Skeletal muscle tissue (tissue), 4 donors: ENCODE measurements around the gene PLCB2. TPM values are rescaled to one million over a fixed set of nuclear protein-coding genes. Genes with fewer than 3 reads are reported as not detected.

Experiments used
- H3K27ac ChIP-seq: one replicate; pipeline ENCODE4 v1.7.0; 2013; ENCODE audit warnings: mild to moderate bottlenecking, low read depth, low read length, inconsistent platforms
- H3K27me3 ChIP-seq, 3 donors: one replicate each; pipeline ENCODE4 v1.7.0; 2013; ENCODE audit warnings: low read length in 3 of 3; ENCODE audit not compliant: control insufficient read depth in 3 of 3, insufficient read depth in 3 of 3
- H3K36me3 ChIP-seq, 3 donors: one replicate each; pipeline ENCODE4 v1.7.0; 2013; ENCODE audit warnings: low read length in 3 of 3; ENCODE audit not compliant: control insufficient read depth in 3 of 3, insufficient read depth in 3 of 3
- H3K4me1 ChIP-seq, 3 donors: one replicate each; pipeline ENCODE4 v1.7.0; 2013; ENCODE audit warnings: low read length in 3 of 3, mild to moderate bottlenecking in 3 of 3; ENCODE audit not compliant: control insufficient read depth in 3 of 3, insufficient read depth in 3 of 3
- H3K4me3 ChIP-seq, 3 donors: one replicate each; pipeline ENCODE4 v1.7.0; 2013; ENCODE audit warnings: low read length in 3 of 3
- H3K9ac ChIP-seq, 3 donors: one replicate each; pipeline ENCODE4 v1.7.0; 2013; ENCODE audit warnings: low read length in 3 of 3, mild to moderate bottlenecking in 3 of 3, moderate library complexity in 2 of 3, low read depth in 1 of 3
- H3K9me3 ChIP-seq, 3 donors: one replicate each; pipeline ENCODE4 v1.7.0; 2013; ENCODE audit warnings: low read length in 3 of 3; ENCODE audit not compliant: control insufficient read depth in 3 of 3
- total RNA-seq: library from RNA; depleted of rRNA; stranded (reverse); fragments of >200 nt; gene quantifications from one replicate; pipeline ENCODE4 v1.2.3, GENCODE V29; 2014
- donor health status: Osteomylitis.

PLCB2 gene
- total RNA-seq, 1 donor from 2014 or later, result 3.7 TPM

- Histone ChIP-seq H3K4me3 (peak overlapping the region in 1 of 3 donors; percentile 68), H3K27me3 (no peaks in the 10 kb centered on the region), H3K36me3 (peaks cover 0 to 6% (median 2%) of the 10 kb centered on the region in 3 donors), H3K9me3 (no peaks in the 10 kb centered on the region), H3K4me1 (peaks cover 22 to 55% (median 34%) of the 10 kb centered on the region in 3 donors), H3K9ac (peak overlapping the region in 1 of 3 donors; percentile 18), H3K27ac (no peak overlapping the region)
Measured at GRCh38 chr15:40325700-40326099, 18.0 kb upstream of the PLCB2 start.

- H3K27me3 ChIP-seq, result no peaks in the 10 kb centered on the region
- H3K36me3 ChIP-seq, result peaks cover 0 to 6% (median 2%) of the 10 kb centered on the region in 3 donors
- H3K4me3 ChIP-seq, result peak overlapping the region; percentile 68 to 81 (median 79)
- H3K9me3 ChIP-seq, result no peaks in the 10 kb centered on the region
- H3K27ac ChIP-seq, result no peak overlapping the region
- H3K9ac ChIP-seq, result peak overlapping the region in 2 of 3 donors; percentile 35 to 74
- H3K4me1 ChIP-seq, result peaks cover 21 to 50% (median 29%) of the 10 kb centered on the region in 3 donors
Measured at GRCh38 chr15:40325188-40325587, 17.5 kb upstream of the PLCB2 start.

GRCh38 chr15:40323953-40324937, 16.5 kb upstream of the PLCB2 start:
- Histone ChIP-seq H3K27ac (no peak overlapping the region), H3K27me3 (no peaks in the 10 kb centered on the region), H3K9ac (peak overlapping the region; percentile 62 to 80 (median 74)), H3K4me1 (peaks cover 20 to 44% (median 29%) of the 10 kb centered on the region in 3 donors), H3K4me3 (peak overlapping the region; percentile 68 to 81 (median 79)), H3K36me3 (peaks cover 0 to 6% (median 2%) of the 10 kb centered on the region in 3 donors), H3K9me3 (no peaks in the 10 kb centered on the region)

GRCh38 chr15:40323239-40323952, 15.7 kb upstream of the PLCB2 start, which contains the start of gene INAFM2:
TSS of gene INAFM2 (plus strand) at chr15:40323692. CDS start at chr15:40324056, 364 bp downstream.
- no peaks in the 10 kb centered on the region for H3K27me3 ChIP-seq
- peaks cover 0 to 6% (median 2%) of the 10 kb centered on the region in 3 donors for H3K36me3 ChIP-seq
- H3K9me3 ChIP-seq, result no peaks in the 10 kb centered on the region
- H3K9ac ChIP-seq, result peak within 1 kb of the TSS; percentile 62 to 80 (median 74)
- peak within 1 kb of the TSS; percentile 70 for H3K27ac ChIP-seq
- H3K4me3 ChIP-seq, result peak within 1 kb of the TSS; percentile 68 to 81 (median 79)
- peaks cover 20 to 41% (median 29%) of the 10 kb centered on the region in 3 donors for H3K4me1 ChIP-seq

- Histone ChIP-seq H3K27me3 (no peaks in the 10 kb centered on the region), H3K4me3 (peak overlapping the region; percentile 41 to 54 (median 46)), H3K9me3 (no peaks in the 10 kb centered on the region), H3K36me3 (peaks cover 0 to 6% (median 2%) of the 10 kb centered on the region in 3 donors), H3K9ac (peak overlapping the region in 2 of 3 donors; percentile 47 to 60), H3K4me1 (peaks cover 20 to 35% (median 29%) of the 10 kb centered on the region in 3 donors), H3K27ac (peak overlapping the region; percentile 70)
Measured at GRCh38 chr15:40322531-40323238, 14.9 kb upstream of the PLCB2 start.

GRCh38 chr15:40320931-40321371, 13.2 kb upstream of the PLCB2 start:
- Histone ChIP-seq H3K9ac (no peak overlapping the region), H3K27me3 (no peaks in the 10 kb centered on the region), H3K36me3 (no peaks in the 10 kb centered on the region), H3K4me3 (no peak overlapping the region), H3K27ac (no peak overlapping the region), H3K4me1 (peaks cover 18 to 21% (median 21%) of the 10 kb centered on the region in 3 donors), H3K9me3 (no peaks in the 10 kb centered on the region)

GRCh38 chr15:40320409-40320808, 12.7 kb upstream of the PLCB2 start:
- Histone ChIP-seq H3K4me3 (no peak overlapping the region), H3K9ac (no peak overlapping the region), H3K9me3 (no peaks in the 10 kb centered on the region), H3K4me1 (peaks cover 13 to 15% (median 15%) of the 10 kb centered on the region in 3 donors), H3K36me3 (no peaks in the 10 kb centered on the region), H3K27ac (no peak overlapping the region), H3K27me3 (no peaks in the 10 kb centered on the region)

GRCh38 chr15:40317580-40317979, 9.8 kb upstream of the PLCB2 start:
- no peaks in the 10 kb centered on the region for H3K36me3 ChIP-seq
- no peak overlapping the region for H3K27ac ChIP-seq
- H3K4me1 ChIP-seq, result peaks cover 7 to 13% (median 12%) of the 10 kb centered on the region in 3 donors
- peaks cover 0 to 1% (median 0%) of the 10 kb centered on the region in 3 donors for H3K27me3 ChIP-seq
- H3K9ac ChIP-seq, result no peak overlapping the region
- no peaks in the 10 kb centered on the region for H3K9me3 ChIP-seq
- no peak overlapping the region for H3K4me3 ChIP-seq

- Histone ChIP-seq H3K4me3 (no peak overlapping the region), H3K27ac (no peak overlapping the region), H3K4me1 (peaks cover 7 to 12% (median 10%) of the 10 kb centered on the region in 3 donors), H3K9me3 (no peaks in the 10 kb centered on the region), H3K9ac (no peak overlapping the region), H3K27me3 (peaks cover 0 to 5% (median 3%) of the 10 kb centered on the region in 3 donors), H3K36me3 (no peaks in the 10 kb centered on the region)
Measured at GRCh38 chr15:40316931-40317330, 9.2 kb upstream of the PLCB2 start.
